B cell (primary cell): Measurements from ENCODE around the gene CD38. TPM values are rescaled to one million over a fixed set of nuclear protein-coding genes. Genes with fewer than 3 reads are reported as not detected.

Experiments used
- ATAC-seq: fragments of 200-7000 bp; cut with Tn5 transposase; one replicate; pipeline ENCODE4 v1.10.0; 2021; ENCODE audit warnings: low read depth, mild to moderate bottlenecking, moderate number of reproducible peaks, moderate library complexity
- CTCF ChIA-PET: fragments of 350-600 bp; sonication (Branson Sonifier 250); formaldehyde crosslinking; loops from one replicate; lab custom pipeline; 2021; ENCODE audit warnings: antibody characterized with exemption, inconsistent platforms; lab: Charles Lee
- POLR2A ChIA-PET: fragments of 350-600 bp; sonication (Branson Sonifier 250); formaldehyde crosslinking; loops from one replicate; lab custom pipeline; 2021; ENCODE audit warnings: antibody characterized with exemption; lab: Charles Lee
- DNase-seq: peaks from one replicate; pipeline ENCODE4 v3.0.0; 2013
- H2AFZ ChIP-seq: 2 replicates; pipeline ENCODE4 v1.6.1; 2012; ENCODE audit warnings: mild to moderate bottlenecking, low read depth, low read length; ENCODE audit not compliant: insufficient read depth, poor library complexity, severe bottlenecking
- H3K27ac ChIP-seq, 2 donors: 1 replicate in 1 of 2; 2 replicates in 1 of 2; pipeline ENCODE4 v1.5.1; 2012 to 2013; ENCODE audit warnings: low read length in 2 of 2, mild to moderate bottlenecking in 2 of 2, moderate library complexity in 1 of 2
- H3K27me3 ChIP-seq, 4 experiments: fragments of 200-600 bp in 1 of 4; sonication (generic) in 1 of 4; replicated peaks in 1 of 4; 1 replicate in 2 of 4; 2 replicates in 2 of 4; pipeline versions ENCODE4 v1.6.1 to v1.7.0; 2013 to 2016; ENCODE audit warnings: low read length in 3 of 4, mild to moderate bottlenecking in 2 of 4, mixed read lengths in 1 of 4, moderate library complexity in 1 of 4; ENCODE audit not compliant: insufficient read depth in 4 of 4, control insufficient read depth in 3 of 4; ENCODE audit errors: control extremely low read depth in 1 of 4
- H3K36me3 ChIP-seq, 2 experiments: replicated peaks in 1 of 2; 1 replicate in 1 of 2; 2 replicates in 1 of 2; pipeline versions ENCODE4 v1.6.1 to v1.7.1; 2013; ENCODE audit warnings: low read length in 1 of 2; ENCODE audit not compliant: insufficient read depth in 2 of 2, control insufficient read depth in 1 of 2; ENCODE audit errors: control extremely low read depth in 1 of 2, extremely low read depth in 1 of 2
- H3K4me1 ChIP-seq, 2 donors: fragments of 200-600 bp in 1 of 2; sonication (generic) in 1 of 2; 1 replicate in 1 of 2; 2 replicates in 1 of 2; pipeline versions ENCODE4 v1.5.1 to v1.6.1; 2013 to 2017; ENCODE audit warnings: low read length in 2 of 2; ENCODE audit not compliant: control insufficient read depth in 2 of 2, insufficient read depth in 2 of 2
- H3K4me2 ChIP-seq: replicated peaks from 2 replicates; pipeline ENCODE3; 2012; ENCODE audit warnings: mild to moderate bottlenecking, low read depth, low read length; ENCODE audit not compliant: poor library complexity, severe bottlenecking
- H3K4me3 ChIP-seq, 5 experiments: fragments of 200-600 bp in 1 of 5; sonication (generic) in 1 of 5; 1 replicate in 3 of 5; 2 replicates in 2 of 5; pipeline versions ENCODE4 v1.5.1 to v1.7.0; 2011 to 2016; ENCODE audit warnings: low read length in 4 of 5, mild to moderate bottlenecking in 4 of 5, low read depth in 2 of 5, control low read depth in 1 of 5, moderate library complexity in 1 of 5; ENCODE audit not compliant: insufficient read depth in 1 of 5; ENCODE audit errors: control extremely low read depth in 1 of 5, extremely low read depth in 1 of 5
- H3K79me2 ChIP-seq: fragments of 200-600 bp; sonication (generic); one replicate; pipeline ENCODE4 v1.6.0; 2016; ENCODE audit warnings: low read length; ENCODE audit not compliant: control insufficient read depth, insufficient read depth
- H3K9ac ChIP-seq: fragments of 200-600 bp; sonication (generic); 2 replicates; pipeline ENCODE4 v1.6.1; 2017; ENCODE audit warnings: mild to moderate bottlenecking, low read length, moderate library complexity
- H3K9me3 ChIP-seq, 3 donors: one replicate each; pipeline versions ENCODE4 v1.6.1 to v1.7.1; 2013; ENCODE audit warnings: low read length in 2 of 3; ENCODE audit not compliant: control insufficient read depth in 2 of 3, insufficient read depth in 1 of 3; ENCODE audit errors: control extremely low read depth in 1 of 3
- H4K20me1 ChIP-seq: 2 replicates; pipeline ENCODE4 v1.6.0; 2012; ENCODE audit warnings: mild to moderate bottlenecking, low read length; ENCODE audit not compliant: insufficient read depth, control insufficient read depth, poor library complexity, severe bottlenecking
- H3K27ac Mint-ChIP-seq: one replicate; pipeline ENCODE4 v1.8.0; 2021; ENCODE audit warnings: mixed read lengths
- H3K27me3 Mint-ChIP-seq: one replicate; pipeline ENCODE4 v1.8.0; 2021; ENCODE audit warnings: mixed read lengths
- H3K4me1 Mint-ChIP-seq: one replicate; pipeline ENCODE4 v1.8.0; 2021; ENCODE audit warnings: mixed read lengths
- H3K4me3 Mint-ChIP-seq: one replicate; pipeline ENCODE4 v1.8.0; 2021; ENCODE audit warnings: mixed read lengths
- H3K9me3 Mint-ChIP-seq: one replicate; pipeline ENCODE4 v1.8.0; 2022; ENCODE audit warnings: mixed read lengths; ENCODE audit not compliant: insufficient read depth
- EZH2 ChIP-seq: IDR thresholded peaks from 2 replicates; pipeline ENCODE4 v1.6.1; 2012; ENCODE audit warnings: borderline replicate concordance, low read depth, mild to moderate bottlenecking, moderate library complexity, low read length; ENCODE audit not compliant: insufficient read depth, poor library complexity, severe bottlenecking
- WGBS: methylation state at CpG from one replicate; pipeline ENCODE4 v1.1.5; 2013; ENCODE audit warnings: missing lambda C conversion rate; ENCODE audit not compliant: insufficient coverage; 5-methylcytosine and 5-hydroxymethylcytosine counted together
- intact Hi-C: fragments of 100-400 bp; cut with micrococcal nuclease; formaldehyde crosslinking; loops from one replicate; pipeline ENCODE4 v1.10.0; 2022
- polyA plus RNA-seq: library from polyadenylated mRNA; depleted of rRNA; stranded (reverse); fragments of >200 nt; gene quantifications from 2 replicates; pipeline ENCODE4 v1.2.3, GENCODE V29; 2012
- total RNA-seq, 2 donors: library from RNA; stranded (reverse); fragments of 120-200 nt in 1 of 2; gene quantifications; 1 replicate in 1 of 2; 2 replicates in 1 of 2; pipeline versions ENCODE4 v1.2.3 to v1.2.4, GENCODE V29; 2013 to 2022
- TF ChIP-seq, protein P1 (sequence below): fragments of 200-600 bp; IDR thresholded peaks from one replicate; pipeline ENCODE4 v1.8.0; 2022; ENCODE audit warnings: antibody characterized with exemption, mild to moderate bottlenecking

The CD38 gene
- total and polyA plus RNA-seq, 2 donors (not counting 1 experiment from before 2014, with no cell fraction given) = 10.1 to 12.9 TPM

DNA sequence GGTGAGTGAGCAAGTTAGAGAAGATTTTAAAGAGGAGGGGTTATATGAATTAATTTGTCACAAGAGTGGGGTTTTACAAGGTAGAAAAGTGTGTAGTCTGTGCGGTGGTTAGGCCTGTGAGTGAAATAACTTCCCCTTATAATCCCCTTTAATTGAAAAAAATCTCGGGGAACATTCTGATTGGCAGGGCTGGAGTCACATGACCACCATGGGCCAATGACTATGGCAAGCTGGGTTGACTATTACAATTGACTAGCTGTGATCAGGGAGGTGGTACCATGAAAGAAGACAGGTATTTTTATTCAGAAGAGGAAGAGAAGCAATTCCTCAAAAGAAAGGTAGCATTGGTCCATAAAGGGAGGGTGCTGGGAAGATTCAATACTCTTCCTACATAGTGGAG, 27.0 kb upstream of the CD38 start:
- H3K9me3 ChIP-seq = peaks cover 0 to 3% (median 3%) of the 10 kb centered on the region in 3 donors
- H3K27me3 ChIP-seq = no peaks in the 10 kb centered on the region
- no peak overlapping the region for H2AFZ ChIP-seq
- Mint-ChIP-seq H3K9me3 (peaks cover 8% of the 10 kb centered on the region), H3K27me3 (no peaks in the 10 kb centered on the region), H3K4me3 (no peak overlapping the region), H3K27ac (no peak overlapping the region), H3K4me1 (peaks cover 22% of the 10 kb centered on the region)
- no peak overlapping the region for H3K4me3 ChIP-seq
- H4K20me1 ChIP-seq = no peaks in the 10 kb centered on the region
- H3K27ac ChIP-seq = no peak overlapping the region
- peaks cover 11 to 16% of the 10 kb centered on the region in 2 donors for H3K4me1 ChIP-seq
- H3K9ac ChIP-seq = no peak overlapping the region
- no peaks in the 10 kb centered on the region for H3K79me2 ChIP-seq
- no peak for TF ChIP-seq EZH2
- TF ChIP-seq, protein P1, sequence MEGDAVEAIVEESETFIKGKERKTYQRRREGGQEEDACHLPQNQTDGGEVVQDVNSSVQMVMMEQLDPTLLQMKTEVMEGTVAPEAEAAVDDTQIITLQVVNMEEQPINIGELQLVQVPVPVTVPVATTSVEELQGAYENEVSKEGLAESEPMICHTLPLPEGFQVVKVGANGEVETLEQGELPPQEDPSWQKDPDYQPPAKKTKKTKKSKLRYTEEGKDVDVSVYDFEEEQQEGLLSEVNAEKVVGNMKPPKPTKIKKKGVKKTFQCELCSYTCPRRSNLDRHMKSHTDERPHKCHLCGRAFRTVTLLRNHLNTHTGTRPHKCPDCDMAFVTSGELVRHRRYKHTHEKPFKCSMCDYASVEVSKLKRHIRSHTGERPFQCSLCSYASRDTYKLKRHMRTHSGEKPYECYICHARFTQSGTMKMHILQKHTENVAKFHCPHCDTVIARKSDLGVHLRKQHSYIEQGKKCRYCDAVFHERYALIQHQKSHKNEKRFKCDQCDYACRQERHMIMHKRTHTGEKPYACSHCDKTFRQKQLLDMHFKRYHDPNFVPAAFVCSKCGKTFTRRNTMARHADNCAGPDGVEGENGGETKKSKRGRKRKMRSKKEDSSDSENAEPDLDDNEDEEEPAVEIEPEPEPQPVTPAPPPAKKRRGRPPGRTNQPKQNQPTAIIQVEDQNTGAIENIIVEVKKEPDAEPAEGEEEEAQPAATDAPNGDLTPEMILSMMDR = no peak
- DNase-seq = no peak
- intact Hi-C loops = no loop called here
- ATAC-seq = no peak
- CTCF ChIA-PET = no interaction called here
- H3K4me2 ChIP-seq = no peak overlapping the region
- no peaks in the 10 kb centered on the region for H3K36me3 ChIP-seq
- POLR2A ChIA-PET = no interaction called here
- 100% methylated on average over 1 of the region's 2 CpGs for WGBS

DNA sequence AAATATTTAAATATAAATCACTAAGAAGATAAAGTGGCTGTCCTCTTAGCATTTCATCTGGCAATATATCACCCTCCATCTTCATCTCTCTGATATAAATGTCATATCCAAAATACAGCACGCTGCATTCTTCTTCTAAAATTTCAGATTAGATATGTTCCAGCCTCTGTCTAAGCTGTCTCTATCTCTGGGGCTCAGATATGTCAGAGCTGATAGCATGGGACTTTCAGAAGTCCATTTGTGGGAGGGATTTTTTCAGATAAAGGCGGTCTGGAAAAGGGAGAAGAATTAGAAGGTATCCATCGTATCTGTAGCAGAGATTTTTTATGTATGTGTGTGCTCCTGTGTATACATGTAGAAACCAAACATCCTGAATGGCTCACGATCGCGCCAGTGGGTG, 25.0 kb upstream of the CD38 start:
- H4K20me1 ChIP-seq = no peaks in the 10 kb centered on the region
- CTCF ChIA-PET = no interaction called here
- H3K4me2 ChIP-seq = no peak overlapping the region
- no peak overlapping the region for H3K4me3 ChIP-seq
- H3K4me1 ChIP-seq = peaks cover 24 to 28% of the 10 kb centered on the region in 2 donors
- peaks cover 34% of the 10 kb centered on the region for H3K4me1 Mint-ChIP-seq
- TF ChIP-seq, protein P1 = no peak
- TF ChIP-seq EZH2 = no peak
- H3K27ac Mint-ChIP-seq = no peak overlapping the region
- H3K9me3 Mint-ChIP-seq = peaks cover 6% of the 10 kb centered on the region
- H2AFZ ChIP-seq = no peak overlapping the region
- H3K27me3 ChIP-seq = no peaks in the 10 kb centered on the region
- intact Hi-C loops = no loop called here
- no peaks in the 10 kb centered on the region for H3K36me3 ChIP-seq
- no peaks in the 10 kb centered on the region for H3K9me3 ChIP-seq
- no peak overlapping the region for H3K4me3 Mint-ChIP-seq
- 100% methylated on average over 2 of the region's 6 CpGs for WGBS
- H3K9ac ChIP-seq = no peak overlapping the region
- H3K79me2 ChIP-seq = no peaks in the 10 kb centered on the region
- POLR2A ChIA-PET = no interaction called here
- ATAC-seq (no peak), DNase-seq (no peak)
- H3K27ac ChIP-seq = no peak overlapping the region
- H3K27me3 Mint-ChIP-seq = no peaks in the 10 kb centered on the region
